Body of pancreas (tissue), 4 donors: ENCODE results near the gene EP300. TPM values are rescaled to one million over a fixed set of nuclear protein-coding genes. Genes with fewer than 3 reads are reported as not detected.
A peak's percentile ranks its signal among the peaks of the same experiment; 100 is the strongest.

ENCODE experiments used
- ATAC-seq: fragments of 150-250 bp; one replicate; pipeline ENCODE4 v1.9.1; 2016
- DNase-seq, 4 donors: peaks; one replicate each; pipeline ENCODE4 v3.0.0-alpha.2; 2019
- H3K27ac ChIP-seq, 4 donors: fragments of 200-600 bp; sonication (generic); 1 replicate in 3 of 4; 2 replicates in 1 of 4; pipeline versions ENCODE4 v1.5.1 to v1.6.1; 2016 to 2019; ENCODE audit warnings: mild to moderate bottlenecking in 1 of 4, mixed read lengths in 1 of 4, moderate library complexity in 1 of 4
- H3K27me3 ChIP-seq, 2 donors: fragments of 200-600 bp; sonication (generic); one replicate each; pipeline ENCODE4 v1.6.0; 2016; ENCODE audit warnings: mild to moderate bottlenecking in 1 of 2
- H3K36me3 ChIP-seq, 2 donors: fragments of 200-600 bp; sonication (generic); replicated peaks in 1 of 2; 2 replicates each; pipeline ENCODE4 v1.5.1; 2016; ENCODE audit warnings: low read depth in 2 of 2; ENCODE audit not compliant: insufficient read depth in 1 of 2
- H3K4me1 ChIP-seq: fragments of 200-600 bp; sonication (generic); one replicate; pipeline ENCODE4 v1.6.0; 2016
- H3K4me3 ChIP-seq, 2 donors: fragments of 200-600 bp; sonication (generic); 1 replicate in 1 of 2; 2 replicates in 1 of 2; pipeline ENCODE4 v1.5.1; 2016 to 2019
- H3K9me3 ChIP-seq, 3 donors: fragments of 200-600 bp; sonication (generic); 1 replicate in 2 of 3; 2 replicates in 1 of 3; pipeline ENCODE4 v1.5.1; 2016
- POLR2A ChIP-seq, 3 donors: fragments of 450-650 bp; IDR thresholded peaks; one replicate each; pipeline ENCODE4 v1.6.1; 2016; ENCODE audit warnings: antibody characterized with exemption in 3 of 3, mild to moderate bottlenecking in 2 of 3
- WGBS, 2 donors: methylation state at CpG; one replicate each; pipeline ENCODE4 v1.1.5; 2017; 5-methylcytosine and 5-hydroxymethylcytosine counted together
- intact Hi-C: fragments of 100-400 bp; cut with DNase I; formaldehyde crosslinking; loops from one replicate; pipeline ENCODE4 v1.15.1; 2023
- total RNA-seq, 2 donors: library from RNA; depleted of rRNA; stranded (reverse); fragments of >200 nt; gene quantifications; one replicate each; pipeline ENCODE4 v1.1.0, GENCODE V29; 2016
- TF ChIP-seq, protein P1 (sequence below), 7 experiments: fragments of 450-650 bp in 4 of 7; fragments of 200-600 bp in 3 of 7; sonication (generic) in 3 of 7; IDR thresholded peaks; one replicate each; pipeline ENCODE4 v1.5.1; 2016 to 2019; ENCODE audit warnings: antibody characterized with exemption in 7 of 7

Gene EP300
- total RNA-seq, 2 donors from 2014 or later = 35.0 to 68.2 TPM

- Histone ChIP-seq H3K9me3 (no peaks in the 10 kb centered on the region), H3K4me1 (peaks cover 6% of the 10 kb centered on the region), H3K27ac (no peak overlapping the region), H3K4me3 (no peak overlapping the region), H3K27me3 (no peaks in the 10 kb centered on the region), H3K36me3 (no peaks in the 10 kb centered on the region)
- TF ChIP-seq POLR2A (IDR thresholded peaks at IDR 0.05) = no peak
- TF ChIP-seq, protein P1, sequence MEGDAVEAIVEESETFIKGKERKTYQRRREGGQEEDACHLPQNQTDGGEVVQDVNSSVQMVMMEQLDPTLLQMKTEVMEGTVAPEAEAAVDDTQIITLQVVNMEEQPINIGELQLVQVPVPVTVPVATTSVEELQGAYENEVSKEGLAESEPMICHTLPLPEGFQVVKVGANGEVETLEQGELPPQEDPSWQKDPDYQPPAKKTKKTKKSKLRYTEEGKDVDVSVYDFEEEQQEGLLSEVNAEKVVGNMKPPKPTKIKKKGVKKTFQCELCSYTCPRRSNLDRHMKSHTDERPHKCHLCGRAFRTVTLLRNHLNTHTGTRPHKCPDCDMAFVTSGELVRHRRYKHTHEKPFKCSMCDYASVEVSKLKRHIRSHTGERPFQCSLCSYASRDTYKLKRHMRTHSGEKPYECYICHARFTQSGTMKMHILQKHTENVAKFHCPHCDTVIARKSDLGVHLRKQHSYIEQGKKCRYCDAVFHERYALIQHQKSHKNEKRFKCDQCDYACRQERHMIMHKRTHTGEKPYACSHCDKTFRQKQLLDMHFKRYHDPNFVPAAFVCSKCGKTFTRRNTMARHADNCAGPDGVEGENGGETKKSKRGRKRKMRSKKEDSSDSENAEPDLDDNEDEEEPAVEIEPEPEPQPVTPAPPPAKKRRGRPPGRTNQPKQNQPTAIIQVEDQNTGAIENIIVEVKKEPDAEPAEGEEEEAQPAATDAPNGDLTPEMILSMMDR (IDR thresholded peaks at IDR 0.05) = no peak
- 65 to 85% methylated on average over 2 of the region's 2 CpGs for WGBS, 2 donors
- ATAC-seq (no peak), DNase-seq (no peak)
- intact Hi-C loops = no loop called here
Measured at GRCh38 chr22:41085842-41086241, 6.5 kb upstream of the EP300 start.

DNA sequence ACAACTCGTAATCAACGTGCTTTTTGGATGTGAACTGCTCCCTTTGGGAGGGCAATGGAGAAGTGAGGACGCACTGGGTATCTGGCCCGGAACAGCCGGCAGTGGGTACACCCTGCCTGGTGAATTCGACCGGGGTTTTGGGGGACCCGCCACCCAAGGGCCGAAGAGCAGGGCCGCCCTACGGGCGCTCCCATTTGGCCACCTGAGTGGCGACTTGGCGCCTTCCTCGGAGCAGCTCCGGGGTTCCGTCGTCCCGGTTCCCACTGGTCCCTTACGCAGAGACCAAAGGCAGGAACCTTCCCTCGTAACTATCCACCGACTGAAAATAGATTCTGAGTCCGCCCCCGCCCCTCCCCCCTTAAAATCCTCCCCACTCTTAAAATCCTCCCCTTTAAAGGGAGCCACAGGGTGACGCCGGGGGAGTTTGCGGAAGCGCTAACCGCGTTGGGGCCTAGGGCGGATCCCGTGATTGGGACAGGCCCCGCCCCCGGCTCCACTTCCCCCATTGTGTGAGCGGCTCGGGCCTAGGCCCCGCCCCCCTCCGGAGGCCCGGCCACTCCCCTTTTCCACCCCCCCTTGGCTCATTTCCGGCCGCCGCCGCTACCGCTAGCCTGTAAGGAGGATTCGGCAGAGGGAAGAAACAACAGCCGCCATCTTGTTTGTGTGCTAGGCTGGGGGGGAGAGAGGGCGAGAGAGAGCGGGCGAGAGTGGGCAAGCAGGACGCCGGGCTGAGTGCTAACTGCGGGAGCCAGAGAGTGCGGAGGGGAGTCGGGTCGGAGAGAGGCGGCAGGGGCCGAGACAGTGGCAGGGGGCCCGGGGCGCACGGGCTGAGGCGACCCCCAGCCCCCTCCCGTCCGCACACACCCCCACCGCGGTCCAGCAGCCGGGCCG lies 1.0 kb upstream of the EP300 start:
- intact Hi-C loops = loop anchor here (5.0 kb wide), 1 partner anchor 139 kb away; the partner anchor contains the start of gene RBX1
- no peaks in the 10 kb centered on the region for H3K9me3 ChIP-seq
- peak; percentile 99 to 100 (median 100) for DNase-seq
- H3K27me3 ChIP-seq = no peaks in the 10 kb centered on the region
- H3K4me3 ChIP-seq = peak overlapping the region; percentile 73 to 97
- H3K36me3 ChIP-seq = no peaks in the 10 kb centered on the region
- H3K27ac ChIP-seq = peak overlapping the region; percentile 98 to 100 (median 100)
- 0 to 2% methylated on average over 15 to 67 of the region's 67 CpGs for WGBS, 2 donors
- peaks cover 31% of the 10 kb centered on the region for H3K4me1 ChIP-seq
- TF ChIP-seq, protein P1 (IDR thresholded peaks at IDR 0.05) = no peak
- TF ChIP-seq POLR2A (IDR thresholded peaks at IDR 0.05) = peak; percentile 84 to 93 (median 92)
- peak; percentile 94 for ATAC-seq

DNA sequence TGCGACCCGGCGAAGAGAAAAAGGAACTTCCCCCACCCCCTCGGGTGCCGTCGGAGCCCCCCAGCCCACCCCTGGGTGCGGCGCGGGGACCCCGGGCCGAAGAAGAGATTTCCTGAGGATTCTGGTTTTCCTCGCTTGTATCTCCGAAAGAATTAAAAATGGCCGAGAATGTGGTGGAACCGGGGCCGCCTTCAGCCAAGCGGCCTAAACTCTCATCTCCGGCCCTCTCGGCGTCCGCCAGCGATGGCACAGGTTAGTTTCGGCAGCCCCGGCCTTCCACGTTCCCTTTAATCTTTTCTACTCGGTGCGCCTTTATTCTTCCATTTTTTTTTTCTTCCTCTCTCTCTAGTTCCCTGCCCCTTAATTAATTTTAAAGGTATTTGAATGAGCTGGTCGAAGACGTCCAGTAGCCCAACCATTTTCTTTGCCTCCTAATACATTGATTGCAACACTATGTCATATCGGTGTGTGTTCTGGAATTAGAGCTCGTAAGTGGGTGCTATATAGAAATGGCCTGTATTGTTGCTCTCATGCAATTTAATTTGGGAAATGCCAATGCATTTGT lies 537 bp downstream of the EP300 start:
- Histone ChIP-seq H3K27me3 (no peaks in the 10 kb centered on the region), H3K4me1 (peaks cover 45% of the 10 kb centered on the region), H3K4me3 (peak overlapping the region; percentile 66 to 73), H3K36me3 (no peaks in the 10 kb centered on the region), H3K27ac (peak overlapping the region; percentile 98 to 100 (median 100)), H3K9me3 (no peaks in the 10 kb centered on the region)
- intact Hi-C loops = loop anchor here (5.0 kb wide), 1 partner anchor 141 kb away; the partner anchor contains the start of gene RBX1
- ATAC-seq (no peak), DNase-seq (peak; percentile 42 to 54 (median 44))
- 0 to 1% methylated on average over 20 to 31 of the region's 31 CpGs for whole genome bisulfite sequencing, 2 donors
- TF ChIP-seq POLR2A (IDR thresholded peaks at IDR 0.05) = no peak
- TF ChIP-seq, protein P1 (IDR thresholded peaks at IDR 0.05) = no peak

DNA sequence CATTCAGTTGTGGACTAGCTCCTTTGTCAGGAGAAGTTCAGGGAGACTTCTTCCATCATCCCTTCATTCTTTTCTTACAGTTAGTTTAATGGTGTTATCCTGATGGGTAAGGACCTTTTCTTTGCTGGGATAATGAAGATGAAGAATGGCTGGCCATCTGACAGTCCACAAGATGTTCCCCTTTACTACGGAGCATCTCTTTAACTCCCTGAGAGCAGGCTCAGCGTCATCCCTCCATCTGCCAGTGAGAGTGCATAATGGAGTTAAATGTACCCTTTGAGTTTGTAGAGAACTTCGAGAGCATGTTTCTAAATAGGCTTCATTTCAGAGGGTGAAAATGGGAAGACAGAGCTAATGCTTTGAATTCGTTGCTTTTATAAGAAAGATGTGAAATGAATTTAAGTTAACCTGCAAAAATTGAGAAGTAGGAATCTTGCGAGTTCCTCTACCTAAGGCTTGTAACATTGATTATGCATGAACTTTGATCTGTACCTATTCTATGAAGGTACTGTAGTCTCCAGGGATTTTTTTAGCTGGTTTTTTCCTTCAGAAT lies 1.7 kb downstream of the EP300 start:
- Histone ChIP-seq H3K27ac (peak overlapping the region in 3 of 4 donors; percentile 7 to 100 (median 19)), H3K4me1 (peaks cover 57% of the 10 kb centered on the region), H3K27me3 (no peaks in the 10 kb centered on the region), H3K4me3 (peak overlapping the region in 1 of 2 donors; percentile 73), H3K36me3 (no peaks in the 10 kb centered on the region), H3K9me3 (no peaks in the 10 kb centered on the region)
- ATAC-seq (no peak), DNase-seq (peak in 1 of 4 donors; percentile 21)
- intact Hi-C loops = loop anchor here (5.0 kb wide), 1 partner anchor 142 kb away; the partner anchor contains the start of gene RBX1
- WGBS, 2 donors = 0% methylated on average over 5 of the region's 5 CpGs
- TF ChIP-seq POLR2A (IDR thresholded peaks at IDR 0.05) = no peak
- TF ChIP-seq, protein P1 (IDR thresholded peaks at IDR 0.05) = no peak
